ENCODE data around the gene COTL1. TPM values are rescaled to one million over a fixed set of nuclear protein-coding genes. Genes with fewer than 3 reads are reported as not detected.
A peak's percentile ranks its signal among the peaks of the same experiment; 100 is the strongest.

The COTL1 gene
- total RNA-seq, 1 experiment from 2014 or later, result 102 TPM

GRCh38 chr16:84599521-84600202, 18.2 kb downstream of the COTL1 start:
- H3K27ac Mint-ChIP-seq, result peak overlapping the region; percentile 29
- H3K27me3 Mint-ChIP-seq (ENCODE audit: low read depth), result no peaks in the 10 kb centered on the region; the same call in 1 of the 2 replicates
- ATAC-seq (peak; percentile 74), DNase-seq (ENCODE audit: low spot score) (peak; percentile 74)
- TF ChIP-seq FOXP4 (CRISPR knock-in tag; IDR thresholded peaks at IDR 0.05), result peak; percentile 46; the same call in 1 of the 2 replicates
- peak; percentile 71; the same call in 1 of the 2 replicates for TF ChIP-seq ETV6 (CRISPR knock-in tag; IDR thresholded peaks at IDR 0.05)
- TF ChIP-seq, protein P1, sequence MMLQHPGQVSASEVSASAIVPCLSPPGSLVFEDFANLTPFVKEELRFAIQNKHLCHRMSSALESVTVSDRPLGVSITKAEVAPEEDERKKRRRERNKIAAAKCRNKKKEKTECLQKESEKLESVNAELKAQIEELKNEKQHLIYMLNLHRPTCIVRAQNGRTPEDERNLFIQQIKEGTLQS (CRISPR knock-in tag; conservative IDR thresholded peaks at IDR 0.05), result no peak
- TF ChIP-seq ZNF219 (CRISPR knock-in tag; IDR thresholded peaks at IDR 0.05; ENCODE audit: borderline replicate concordance), result no peak
- no peak for TF ChIP-seq E2F1 (CRISPR knock-in tag; IDR thresholded peaks at IDR 0.05)
- peak; percentile 86; the same call in 1 of the 2 replicates for TF ChIP-seq TEAD1 (CRISPR knock-in tag; IDR thresholded peaks at IDR 0.05)
- TF ChIP-seq IRF2 (CRISPR knock-in tag; IDR thresholded peaks at IDR 0.05; ENCODE audit: borderline replicate concordance, low read depth), result no peak
- TF ChIP-seq, protein P2, sequence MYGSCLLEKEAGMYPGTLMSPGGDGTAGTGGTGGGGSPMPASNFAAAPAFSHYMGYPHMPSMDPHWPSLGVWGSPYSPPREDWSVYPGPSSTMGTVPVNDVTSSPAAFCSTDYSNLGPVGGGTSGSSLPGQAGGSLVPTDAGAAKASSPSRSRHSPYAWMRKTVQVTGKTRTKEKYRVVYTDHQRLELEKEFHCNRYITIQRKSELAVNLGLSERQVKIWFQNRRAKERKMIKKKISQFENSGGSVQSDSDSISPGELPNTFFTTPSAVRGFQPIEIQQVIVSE (CRISPR knock-in tag; IDR thresholded peaks at IDR 0.05; ENCODE audit: borderline replicate concordance), result no peak
- no peak for TF ChIP-seq MAX (CRISPR knock-in tag; IDR thresholded peaks at IDR 0.05)
- peak; percentile 88 for TF ChIP-seq GABPB1 (CRISPR knock-in tag; IDR thresholded peaks at IDR 0.05)
- TF ChIP-seq FOXK1 (CRISPR knock-in tag; IDR thresholded peaks at IDR 0.05), result 0 out of 2 replicates have a peak, but pooled peaks have one; percentile 30
- TF ChIP-seq AR (CRISPR knock-in tag; IDR thresholded peaks at IDR 0.05), result no peak
- TF ChIP-seq PREB (CRISPR knock-in tag; IDR thresholded peaks at IDR 0.05; ENCODE audit: borderline replicate concordance), result no peak
- 0 out of 2 replicates have a peak, but pooled peaks have one; percentile 19 for TF ChIP-seq ZNF423 (CRISPR knock-in tag; IDR thresholded peaks at IDR 0.05)
- no peak for TF ChIP-seq NR1H2 (CRISPR knock-in tag; IDR thresholded peaks at IDR 0.05)
- ChIA-PET CTCF (interaction anchor here (0.6 to 4.2 kb wide), 15 partner anchors 12 to 235 kb away, joined by 3 to 18 read pairs (median 4); no protein-coding TSS in a partner anchor), POLR2A (interaction anchor here (0.6 to 1.3 kb wide), 2 partner anchors 19 to 38 kb away, joined by 3 to 7 read pairs; no protein-coding TSS in a partner anchor)
- H3K4me1 Mint-ChIP-seq, result peaks cover 63% of the 10 kb centered on the region
- H3K36me3 Mint-ChIP-seq, result peaks cover 5% of the 10 kb centered on the region; the same call in 1 of the 2 replicates
- H3K4me3 Mint-ChIP-seq, result peak overlapping the region; percentile 41
- no peaks in the 10 kb centered on the region for H3K9me3 Mint-ChIP-seq

Measured in WTC11 (cell line).